Stimulated activated CD4-positive, alpha-beta T cell treated with anti-CD3 and anti-CD28 coated beads, TNF-alpha, amount 100 ng/mL, for 4 hours (primary cell): ENCODE measurements around the gene CNR2.
"Not testable (repeated sequence)": the region's sequence is repeated elsewhere in the genome, so short reads cannot be mapped to it uniquely, and the experiment has no call there.

Source experiments
- DNase-seq, 3 experiments: peaks; one replicate each; pipeline ENCODE4 v3.0.0-alpha.2; 2020; ENCODE audit warnings: low read depth in 3 of 3

The CNR2 gene

GRCh38 chr1:23836037-23836436 lies 77.1 kb downstream of the CNR2 start:
- no peak for DNase-seq

GRCh38 chr1:23834156-23834555 lies 79.0 kb downstream of the CNR2 start:
- DNase-seq = not testable (repeated sequence)

- no peak for DNase-seq
These were observed 85.4 kb downstream of the CNR2 start for GRCh38 chr1:23827717-23828116.

GRCh38 chr1:23826590-23826989 lies 86.6 kb downstream of the CNR2 start:
- not testable (repeated sequence) for DNase-seq

- no peak for DNase-seq
These were observed 87.2 kb downstream of the CNR2 start for GRCh38 chr1:23825762-23826522.

GRCh38 chr1:23825076-23825761 lies 87.9 kb downstream of the CNR2 start, which contains the start of gene HMGCL:
Gene HMGCL, minus strand, starts transcription at chr1:23825429. Its CDS starts 14 bp downstream, at chr1:23825415.
- DNase-seq = peak; percentile 77 to 79 (median 78)

GRCh38 chr1:23824711-23825075 lies 88.5 kb downstream of the CNR2 start:
- DNase-seq = no peak

- no peak for DNase-seq
These were observed 89.4 kb downstream of the CNR2 start for GRCh38 chr1:23823767-23824166.
